ENCODE measurements around the gene SRI.
"Not testable (repeated sequence)": the region's sequence is repeated elsewhere in the genome, so short reads cannot be mapped to it uniquely, and the experiment has no call there.

The SRI gene, protein sequence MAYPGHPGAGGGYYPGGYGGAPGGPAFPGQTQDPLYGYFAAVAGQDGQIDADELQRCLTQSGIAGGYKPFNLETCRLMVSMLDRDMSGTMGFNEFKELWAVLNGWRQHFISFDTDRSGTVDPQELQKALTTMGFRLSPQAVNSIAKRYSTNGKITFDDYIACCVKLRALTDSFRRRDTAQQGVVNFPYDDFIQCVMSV

GRCh38 chr7:88219781-88220747, at the start of gene SRI:
SRI (minus strand) TSS chr7:88220038; CDS start chr7:88220026, 12 bp downstream.
- DNase-seq = peak; percentile 74

GRCh38 chr7:88269586-88269985, 49.7 kb upstream of the SRI start:
- DNase-seq = no peak

- DNase-seq = no peak
These were observed 49.0 kb upstream of the SRI start for GRCh38 chr7:88268858-88269257.

- no peak for DNase-seq
These were observed 48.2 kb upstream of the SRI start for GRCh38 chr7:88268051-88268450.

DNA sequence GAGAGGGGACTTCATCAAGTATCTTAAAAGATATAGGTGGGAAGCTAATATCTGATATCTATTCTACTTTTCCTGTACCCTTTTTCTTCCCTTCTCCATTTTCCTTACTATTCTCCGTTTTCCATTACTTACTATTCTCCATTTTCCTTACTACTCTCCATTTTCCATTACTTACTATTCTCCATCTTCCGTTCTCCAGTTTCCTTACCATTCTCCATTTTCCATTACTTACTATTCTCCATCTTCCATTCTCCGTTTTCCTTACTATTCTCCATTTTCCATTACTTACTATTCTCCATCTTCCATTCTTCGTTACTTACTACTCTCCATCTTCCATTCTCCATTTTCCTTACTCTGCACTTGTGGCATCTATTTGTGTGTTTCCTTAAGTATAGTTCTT, 47.6 kb upstream of the SRI start:
- no peak for DNase-seq

GRCh38 chr7:88264987-88265386, 45.1 kb upstream of the SRI start:
- DNase-seq = not testable (repeated sequence)

GRCh38 chr7:88262562-88262961, 42.7 kb upstream of the SRI start:
- DNase-seq = no peak

- no peak for DNase-seq
These were observed 40.9 kb upstream of the SRI start for GRCh38 chr7:88260719-88261118.

- no peak for DNase-seq
These were observed 40.0 kb upstream of the SRI start for GRCh38 chr7:88259656-88260380.

DNA sequence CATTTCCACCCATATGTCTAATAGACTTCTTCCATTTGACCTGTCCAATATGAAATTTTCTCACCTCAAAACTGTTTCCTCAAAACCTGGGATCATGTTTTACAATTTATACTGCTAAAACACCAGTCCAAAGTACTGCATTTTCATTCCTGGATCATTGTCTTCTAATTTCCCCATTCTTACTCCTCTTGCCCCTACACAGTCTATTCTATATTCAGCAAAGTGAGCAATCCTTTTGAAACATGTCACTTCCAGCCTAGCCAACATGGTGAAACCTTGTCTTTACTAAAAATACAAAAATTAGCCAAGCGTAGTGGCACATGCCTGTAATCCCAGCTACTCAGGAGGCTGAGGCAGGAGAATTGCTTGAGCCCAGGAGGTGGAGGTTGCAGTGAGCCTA, 38.5 kb upstream of the SRI start:
- not testable (repeated sequence) for DNase-seq

GRCh38 chr7:88256906-88257305, 37.1 kb upstream of the SRI start:
- DNase-seq = no peak

DNA sequence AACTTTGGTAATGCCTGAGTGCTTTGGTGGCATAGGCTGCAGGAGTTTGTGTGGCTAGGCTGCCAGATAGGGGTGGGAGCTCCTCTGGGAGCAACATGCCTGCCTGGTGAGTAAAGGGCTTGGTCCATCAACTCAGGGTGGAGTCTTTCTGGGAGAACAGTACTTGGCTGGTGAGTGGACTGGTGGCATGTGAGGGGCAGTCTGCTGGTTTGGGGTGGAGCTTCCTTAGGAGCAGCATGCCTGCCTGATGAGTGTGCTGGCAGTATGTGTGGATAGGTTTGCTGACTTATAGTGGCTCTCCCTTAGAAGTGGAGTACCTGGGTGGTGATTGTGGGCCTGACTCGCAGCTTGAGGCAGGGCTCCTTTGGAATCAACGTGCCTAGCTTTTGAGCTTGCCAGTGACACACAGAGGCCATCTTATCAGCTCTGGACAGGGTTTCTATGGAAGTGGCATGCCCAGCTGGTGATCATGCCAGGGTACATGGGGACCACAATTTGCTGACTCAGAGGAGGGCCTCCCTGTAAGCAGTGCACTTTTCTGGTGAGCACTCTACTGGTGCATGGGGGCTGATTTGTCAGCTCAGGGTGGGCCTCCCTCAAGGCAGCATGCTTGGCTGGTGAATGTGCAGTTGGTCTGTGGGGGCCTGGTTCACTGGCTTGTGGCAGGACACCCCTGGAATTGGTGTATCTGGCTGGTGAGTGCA, 35.0 kb upstream of the SRI start:
- DNase-seq = no peak

DNA sequence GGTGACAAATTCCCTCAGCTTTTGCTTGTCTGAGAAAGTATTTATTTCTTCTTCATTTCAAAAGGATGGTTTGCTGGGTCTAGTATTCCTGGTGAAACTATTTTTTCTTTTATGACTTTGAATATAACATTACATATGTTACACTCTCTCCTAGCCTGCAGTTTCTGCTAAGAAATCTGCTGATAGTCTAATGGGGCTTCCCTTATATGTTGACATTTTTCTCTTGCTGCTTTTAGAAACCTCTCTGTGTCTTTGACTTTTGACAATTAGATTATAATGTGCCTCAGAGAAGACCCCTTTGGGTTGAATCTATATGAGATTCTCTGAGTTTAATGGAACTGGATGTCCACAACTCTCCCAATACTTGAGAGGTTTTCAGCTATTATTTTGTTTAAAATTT, 33.8 kb upstream of the SRI start:
- DNase-seq = no peak

DNA sequence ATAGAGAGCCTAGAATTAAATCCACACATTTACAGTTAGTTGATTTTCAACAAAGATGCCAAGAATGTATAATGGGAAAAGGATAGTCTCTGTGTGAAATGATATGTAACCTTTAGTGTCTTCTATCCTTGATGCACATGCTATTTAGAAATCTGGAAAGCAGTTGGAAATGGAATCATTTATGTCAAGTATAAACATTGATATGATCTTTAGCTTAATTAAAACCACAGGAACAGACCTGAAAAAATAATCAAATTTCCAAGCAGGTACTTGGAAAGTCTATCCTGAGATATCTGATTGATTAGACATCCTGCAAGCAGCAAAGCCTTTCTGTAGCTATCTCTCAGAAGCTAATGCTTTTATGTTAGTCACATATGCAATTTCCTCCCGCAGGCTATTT, 24.4 kb upstream of the SRI start:
- DNase-seq = no peak

- peak; percentile 56 for DNase-seq
These were observed 23.6 kb upstream of the SRI start for GRCh38 chr7:88243345-88243909.

DNA sequence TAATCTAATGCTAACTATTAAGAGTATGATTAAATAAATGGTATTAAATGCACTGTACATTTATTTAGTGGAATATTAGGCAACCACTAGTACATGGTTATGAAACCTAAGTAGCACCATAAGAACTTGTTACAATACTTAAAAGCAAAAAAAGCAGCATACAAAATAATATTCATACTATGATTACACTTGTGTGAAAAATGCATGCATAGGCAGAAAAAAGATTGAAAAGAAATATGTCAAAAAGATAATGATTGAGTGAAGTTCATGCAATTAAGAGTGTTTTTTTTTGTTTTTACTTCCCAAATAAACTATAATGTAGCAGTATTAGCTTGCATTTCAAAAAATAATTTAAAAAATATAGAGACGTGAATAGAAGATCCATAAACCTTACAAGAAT, 20.0 kb upstream of the SRI start:
- DNase-seq = no peak

- no peak for DNase-seq
These were observed 14.0 kb upstream of the SRI start for GRCh38 chr7:88233828-88234227.

- DNase-seq = no peak
These were observed 10.8 kb upstream of the SRI start for GRCh38 chr7:88230646-88231045.

DNA sequence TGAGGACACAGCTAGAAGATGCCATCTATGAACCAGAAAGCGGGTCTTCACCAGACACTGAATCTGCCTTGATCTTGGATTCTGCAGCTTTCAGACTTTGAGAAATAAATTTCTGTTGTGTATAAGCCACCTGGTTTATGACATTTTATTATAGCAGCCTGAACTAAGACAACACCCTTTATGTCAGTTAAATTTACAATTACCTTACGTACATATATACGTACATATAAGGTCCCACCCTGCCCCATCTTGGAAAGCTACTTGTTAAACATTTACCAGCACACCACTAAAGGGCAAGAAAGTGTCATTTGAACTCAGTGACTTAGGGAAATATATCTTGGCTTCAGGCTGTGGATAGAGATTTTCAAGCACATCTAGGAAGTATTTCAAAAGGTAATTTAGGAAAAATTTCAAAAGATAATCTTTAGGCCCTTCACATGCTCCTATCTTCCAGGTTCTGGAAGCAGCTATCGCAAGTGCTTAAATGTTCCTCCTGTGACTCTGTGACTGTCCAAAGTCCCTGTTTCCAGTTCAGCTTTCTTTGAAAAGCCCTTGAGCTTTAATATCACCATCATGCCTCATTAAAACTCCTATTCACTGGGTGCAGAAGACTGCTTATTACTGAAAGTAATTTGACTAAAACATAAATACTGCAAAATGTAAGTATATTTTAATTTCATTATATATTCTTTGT, 9.6 kb upstream of the SRI start:
- DNase-seq = no peak

DNA sequence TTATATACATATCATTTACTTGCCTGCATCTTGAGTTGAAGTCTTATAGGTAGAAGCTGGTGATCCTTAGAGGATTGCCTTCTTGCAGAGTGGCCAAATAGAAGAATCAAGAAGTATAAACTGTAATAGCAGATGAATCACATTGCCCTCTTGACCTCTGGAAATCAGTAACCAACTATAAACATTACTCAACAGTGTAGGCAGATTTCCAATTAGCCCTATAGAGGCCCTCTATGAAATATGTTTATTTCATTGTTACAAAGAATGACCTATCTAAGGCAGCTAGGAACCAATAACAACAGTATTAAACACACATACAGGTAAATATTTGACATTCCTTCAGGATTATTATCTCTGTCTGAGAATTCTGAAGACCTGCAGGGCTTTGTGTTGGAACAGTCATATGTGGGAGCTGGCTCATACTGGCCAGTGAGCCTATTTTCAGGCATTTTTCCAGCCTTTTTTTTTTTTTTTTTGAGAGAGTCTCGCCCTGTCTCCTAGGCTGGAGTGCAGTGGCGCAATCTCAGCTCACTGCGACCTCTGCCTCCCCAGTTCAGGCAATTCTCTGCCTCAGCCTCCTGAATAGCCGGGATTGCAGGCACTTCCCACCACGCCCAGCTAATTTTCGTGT, 7.2 kb upstream of the SRI start:
- no peak for DNase-seq

DNA sequence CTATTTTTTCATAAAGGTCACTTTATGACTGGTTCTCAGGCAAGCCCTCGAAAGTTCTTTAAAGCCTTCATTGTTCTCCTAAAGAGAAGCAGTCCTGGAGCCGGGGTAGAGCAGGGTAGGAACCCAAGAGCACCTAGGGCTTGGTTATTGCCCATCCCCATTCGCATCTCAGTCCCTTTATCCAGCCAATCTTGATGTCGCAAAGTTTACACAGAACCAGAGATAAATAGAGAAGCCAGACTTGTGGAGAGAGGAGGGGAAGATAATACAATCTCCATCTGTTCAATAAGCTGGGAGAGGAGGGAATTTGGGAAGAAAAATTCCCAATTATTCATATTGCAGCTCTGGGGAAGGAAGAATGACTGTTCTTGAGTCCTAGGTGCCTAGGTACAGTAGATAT, 6.4 kb upstream of the SRI start:
- DNase-seq = no peak
